ENCODE data around the gene MAPKAP1.

DNA sequence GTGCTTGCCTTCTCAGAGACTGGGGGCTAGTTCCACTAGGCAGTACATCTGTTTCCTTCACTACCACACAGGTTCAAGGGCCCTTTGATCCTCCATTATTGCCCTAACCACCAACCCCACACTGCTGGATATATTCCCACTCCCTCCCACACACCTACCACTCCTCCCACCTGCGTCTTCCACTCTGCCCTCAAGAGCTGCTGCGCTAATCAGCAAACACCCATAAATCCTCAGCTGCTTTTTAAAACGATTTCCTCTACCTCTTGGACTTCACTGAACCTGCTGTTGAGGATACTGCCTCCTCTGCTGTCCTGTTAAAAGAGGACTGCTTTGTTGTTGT is 120.9 kb downstream of the MAPKAP1 start:
- TF ChIP-seq POLR2A (IDR thresholded peaks at IDR 0.05; ENCODE audit: low read depth, low read length) = no peak
- TF ChIP-seq TAF1 (IDR thresholded peaks at IDR 0.05; ENCODE audit: borderline replicate concordance, low read depth, low read length) = no peak
- TF ChIP-seq POLR2AphosphoS5 (IDR thresholded peaks at IDR 0.05; ENCODE audit: low read depth, low read length) = no peak
